Endodermal cell (in vitro differentiated cells): Measurements from ENCODE around the gene AVL9. TPM values are rescaled to one million over a fixed set of nuclear protein-coding genes. Genes with fewer than 3 reads are reported as not detected.

ENCODE experiments used
- DNase-seq: peaks from one replicate; pipeline ENCODE4 v3.0.0-alpha.2; 2017
- H3K27ac ChIP-seq: 2 replicates; pipeline ENCODE4 v1.5.1; 2013; ENCODE audit warnings: mild to moderate bottlenecking, low read depth, low read length, moderate library complexity
- H3K27me3 ChIP-seq: 2 replicates; pipeline ENCODE4 v1.6.1; 2013; ENCODE audit warnings: mild to moderate bottlenecking, low read length, moderate library complexity; ENCODE audit not compliant: insufficient read depth, control insufficient read depth, poor library complexity, severe bottlenecking
- H3K36me3 ChIP-seq: 2 replicates; pipeline ENCODE4 v1.7.0; 2013; ENCODE audit warnings: mild to moderate bottlenecking, low read length, moderate library complexity; ENCODE audit not compliant: control insufficient read depth, insufficient read depth
- H3K4me1 ChIP-seq: one replicate; pipeline ENCODE4 v1.7.0; 2013; ENCODE audit warnings: low read length; ENCODE audit not compliant: control insufficient read depth, insufficient read depth
- H3K4me3 ChIP-seq: 2 replicates; pipeline ENCODE4 v1.5.1; 2013; ENCODE audit warnings: mild to moderate bottlenecking, low read length, moderate library complexity
- H3K9ac ChIP-seq: 2 replicates; pipeline ENCODE4 v1.6.1; 2013; ENCODE audit warnings: mild to moderate bottlenecking, low read length, moderate library complexity; ENCODE audit not compliant: poor library complexity, severe bottlenecking; ENCODE audit errors: extremely low read depth
- H3K9me3 ChIP-seq: 2 replicates; pipeline ENCODE4 v1.6.1; 2013; ENCODE audit warnings: mild to moderate bottlenecking, low read length, moderate library complexity; ENCODE audit not compliant: control insufficient read depth
- H3K27ac Mint-ChIP-seq: 2 replicates; pipeline ENCODE4 v1.8.0; 2020; ENCODE audit warnings: mixed read lengths
- H3K27me3 Mint-ChIP-seq: 2 replicates; pipeline ENCODE4 v1.8.0; 2021; ENCODE audit warnings: mild to moderate bottlenecking, mixed read lengths; ENCODE audit not compliant: insufficient read depth
- H3K36me3 Mint-ChIP-seq: 2 replicates; pipeline ENCODE4 v1.8.0; 2020; ENCODE audit warnings: low read depth, mixed read lengths
- H3K4me1 Mint-ChIP-seq: 2 replicates; pipeline ENCODE4 v1.8.0; 2020; ENCODE audit warnings: mixed read lengths
- H3K4me3 Mint-ChIP-seq: 2 replicates; pipeline ENCODE4 v1.8.0; 2020; ENCODE audit warnings: mild to moderate bottlenecking, moderate library complexity, mixed read lengths
- H3K9me3 Mint-ChIP-seq: 2 replicates; pipeline ENCODE4 v1.8.0; 2020; ENCODE audit warnings: mild to moderate bottlenecking, mixed read lengths
- WGBS, 2 experiments: methylation state at CpG; one replicate each; pipeline versions ENCODE4 v1.1.5 to v1.1.7; 2013; ENCODE audit warnings: missing lambda C conversion rate in 2 of 2, mixed read lengths in 1 of 2; ENCODE audit not compliant: insufficient coverage in 1 of 2, insufficient read length in 1 of 2; 5-methylcytosine and 5-hydroxymethylcytosine counted together
- total RNA-seq, 2 donors: library from RNA; stranded (reverse); fragmentation: NEBNext Ultra II Directional in 1 of 2; extraction: Animal tissue kit (Norgen Biotek cat#: 25700) in 1 of 2; gene quantifications; 2 replicates in 1 of 2; 3 replicates in 1 of 2; pipeline ENCODE4 v1.2.1, GENCODE V29; 2021
- TF ChIP-seq, protein P1 (sequence below): fragments of 200-600 bp; sonication (generic); conservative IDR thresholded peaks from 2 replicates; pipeline ENCODE4 v1.5.0; 2021; ENCODE audit warnings: antibody characterized with exemption, mild to moderate bottlenecking

The AVL9 gene
- total RNA-seq, 2 donors from 2014 or later: 44.0 to 54.5 TPM

DNA sequence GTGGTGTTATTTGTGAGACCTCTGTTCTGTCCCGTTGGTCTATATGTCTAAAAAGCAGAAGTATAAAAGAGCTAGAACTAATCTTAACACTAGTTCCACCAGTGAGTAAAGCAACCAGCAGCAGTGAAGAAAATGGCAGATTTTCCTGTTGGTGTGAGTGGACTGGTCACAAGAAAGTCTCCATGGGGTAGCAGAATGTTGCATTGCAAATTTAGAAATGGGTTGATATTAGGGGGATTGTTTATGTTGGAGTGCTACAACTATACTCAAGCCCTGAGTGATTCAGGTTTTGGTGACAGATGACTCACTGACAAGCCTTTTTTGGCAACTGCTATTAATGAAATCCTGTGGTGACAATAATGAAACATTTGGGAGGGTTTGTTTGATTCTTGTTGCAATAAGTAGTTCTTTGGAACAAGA, 5.6 kb downstream of the AVL9 start:
- no peak overlapping the region for H3K27ac Mint-ChIP-seq

DNA sequence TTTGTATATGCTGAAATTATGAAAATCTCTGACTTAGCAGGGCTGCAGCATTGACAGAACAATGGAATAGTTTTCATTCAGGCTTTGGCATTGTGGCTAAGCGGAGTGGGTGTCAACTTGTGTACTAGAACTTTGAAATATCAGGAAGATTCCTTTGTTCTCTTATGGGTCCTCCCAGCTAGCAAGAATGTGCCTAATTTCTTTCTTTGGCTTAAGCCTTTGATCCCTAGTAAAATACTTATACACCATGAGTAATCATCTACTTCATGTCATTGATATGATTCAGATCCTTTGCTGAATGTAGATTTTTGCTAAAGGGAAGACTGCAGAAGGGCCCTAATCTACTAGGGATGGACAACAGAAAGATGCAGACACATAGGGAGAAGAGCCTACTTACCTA, 6.2 kb downstream of the AVL9 start:
- H3K4me1 Mint-ChIP-seq: peaks cover 14% of the 10 kb centered on the region
- no peaks in the 10 kb centered on the region for H3K27me3 Mint-ChIP-seq
- peaks cover 8% of the 10 kb centered on the region for H3K9me3 Mint-ChIP-seq
- Histone ChIP-seq H3K4me3 (no peak overlapping the region), H3K9ac (no peak overlapping the region), H3K36me3 (peaks cover 23% of the 10 kb centered on the region), H3K9me3 (peaks cover 11% of the 10 kb centered on the region), H3K4me1 (no peaks in the 10 kb centered on the region), H3K27ac (no peak overlapping the region), H3K27me3 (no peaks in the 10 kb centered on the region)
- no peak overlapping the region for H3K27ac Mint-ChIP-seq
- peaks cover 30% of the 10 kb centered on the region for H3K36me3 Mint-ChIP-seq
- TF ChIP-seq, protein P1, sequence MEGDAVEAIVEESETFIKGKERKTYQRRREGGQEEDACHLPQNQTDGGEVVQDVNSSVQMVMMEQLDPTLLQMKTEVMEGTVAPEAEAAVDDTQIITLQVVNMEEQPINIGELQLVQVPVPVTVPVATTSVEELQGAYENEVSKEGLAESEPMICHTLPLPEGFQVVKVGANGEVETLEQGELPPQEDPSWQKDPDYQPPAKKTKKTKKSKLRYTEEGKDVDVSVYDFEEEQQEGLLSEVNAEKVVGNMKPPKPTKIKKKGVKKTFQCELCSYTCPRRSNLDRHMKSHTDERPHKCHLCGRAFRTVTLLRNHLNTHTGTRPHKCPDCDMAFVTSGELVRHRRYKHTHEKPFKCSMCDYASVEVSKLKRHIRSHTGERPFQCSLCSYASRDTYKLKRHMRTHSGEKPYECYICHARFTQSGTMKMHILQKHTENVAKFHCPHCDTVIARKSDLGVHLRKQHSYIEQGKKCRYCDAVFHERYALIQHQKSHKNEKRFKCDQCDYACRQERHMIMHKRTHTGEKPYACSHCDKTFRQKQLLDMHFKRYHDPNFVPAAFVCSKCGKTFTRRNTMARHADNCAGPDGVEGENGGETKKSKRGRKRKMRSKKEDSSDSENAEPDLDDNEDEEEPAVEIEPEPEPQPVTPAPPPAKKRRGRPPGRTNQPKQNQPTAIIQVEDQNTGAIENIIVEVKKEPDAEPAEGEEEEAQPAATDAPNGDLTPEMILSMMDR: no peak
- no peak for DNase-seq
- 69 to 97% methylated on average over 1 of the region's 1 CpG for WGBS, 2 experiments
- H3K4me3 Mint-ChIP-seq: no peak overlapping the region

More for the DNA sequence above, 5.6 kb downstream of the AVL9 start:
- Mint-ChIP-seq H3K9me3 (peaks cover 8% of the 10 kb centered on the region), H3K4me3 (no peak overlapping the region), H3K27me3 (no peaks in the 10 kb centered on the region), H3K4me1 (peaks cover 17% of the 10 kb centered on the region), H3K36me3 (peaks cover 27% of the 10 kb centered on the region)
- peaks cover 23% of the 10 kb centered on the region for H3K36me3 ChIP-seq
- H3K27me3 ChIP-seq: no peaks in the 10 kb centered on the region
- peaks cover 11% of the 10 kb centered on the region for H3K9me3 ChIP-seq
- 90% methylated on average over 1 of the region's 1 CpG; no CpG with 5 or more reads in 1 of the 2 experiments for WGBS, 2 experiments
- H3K4me1 ChIP-seq: no peaks in the 10 kb centered on the region
- H3K4me3 ChIP-seq: no peak overlapping the region
- H3K9ac ChIP-seq: no peak overlapping the region
- DNase-seq: no peak
- H3K27ac ChIP-seq: no peak overlapping the region
- TF ChIP-seq, protein P1: no peak

DNA sequence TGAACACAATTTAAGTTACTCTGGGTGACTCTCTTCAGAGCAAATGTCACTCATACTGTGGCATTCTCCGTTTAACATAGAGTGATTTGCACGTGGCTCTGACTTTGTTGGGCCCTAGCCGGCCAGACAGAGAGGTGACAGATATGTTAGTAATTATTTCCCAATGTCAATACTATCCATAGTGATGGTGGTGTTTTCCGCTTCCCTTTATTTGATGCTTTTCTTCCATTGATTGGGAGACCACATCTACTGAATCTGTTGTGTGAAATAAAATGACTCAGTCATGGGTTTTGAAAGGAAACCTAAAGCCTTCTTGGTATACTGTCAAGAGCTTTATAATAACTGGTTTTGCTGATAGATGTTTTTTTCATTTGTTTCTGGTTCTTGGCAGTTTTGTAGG, 7.4 kb downstream of the AVL9 start:
- H3K4me1 ChIP-seq: no peaks in the 10 kb centered on the region
- H3K9ac ChIP-seq: no peak overlapping the region
- H3K9me3 ChIP-seq: peaks cover 16% of the 10 kb centered on the region
- peaks cover 31% of the 10 kb centered on the region for H3K36me3 Mint-ChIP-seq
- no peaks in the 10 kb centered on the region for H3K27me3 Mint-ChIP-seq
- H3K4me3 Mint-ChIP-seq: no peak overlapping the region
- 79% methylated on average over 4 of the region's 4 CpGs; no CpG with 5 or more reads in 1 of the 2 experiments for WGBS, 2 experiments
- peaks cover 32% of the 10 kb centered on the region for H3K36me3 ChIP-seq
- peaks cover 9% of the 10 kb centered on the region for H3K4me1 Mint-ChIP-seq
- H3K27ac Mint-ChIP-seq: no peak overlapping the region
- no peak overlapping the region for H3K4me3 ChIP-seq
- no peaks in the 10 kb centered on the region for H3K27me3 ChIP-seq
- H3K27ac ChIP-seq: no peak overlapping the region
- TF ChIP-seq, protein P1: no peak
- DNase-seq: no peak
- H3K9me3 Mint-ChIP-seq: peaks cover 8% of the 10 kb centered on the region
